Stimulated activated CD4-positive, alpha-beta T cell treated with anti-CD3 and anti-CD28 coated beads, Interleukin-1b, Interleukin-23, amount 100 ng/mL, for 24 hours (primary cell): Measurements from ENCODE around the gene TBC1D22A.

ENCODE experiments used
- DNase-seq, 4 experiments: peaks; one replicate each; pipeline ENCODE4 v3.0.0-alpha.2; 2020; ENCODE audit warnings: low read depth in 4 of 4, low spot score in 1 of 4

Gene TBC1D22A

DNA sequence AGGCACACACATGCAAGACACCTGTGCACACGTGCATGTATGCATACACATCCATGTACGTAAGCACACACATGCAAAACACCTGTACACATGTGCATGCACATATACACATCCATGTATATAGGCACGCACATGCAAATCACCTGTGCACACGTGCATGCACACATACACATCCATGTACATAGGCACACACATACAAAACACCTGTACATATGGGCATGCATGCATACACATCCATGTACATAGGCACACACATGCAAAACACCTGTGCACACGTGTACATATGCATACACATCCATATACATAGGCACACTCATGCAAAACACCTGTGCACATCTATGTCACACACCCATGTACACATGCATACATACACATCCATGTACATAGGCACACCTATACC, 458.3 kb downstream of the TBC1D22A start:
- DNase-seq = no peak

- no peak for DNase-seq
Observed at GRCh38 chr22:47221840-47222615, 459.6 kb downstream of the TBC1D22A start.
